Heart right ventricle (tissue), 16 donors: ENCODE data around the gene C5orf15. TPM values are rescaled to one million over a fixed set of nuclear protein-coding genes. Genes with fewer than 3 reads are reported as not detected.
A peak's percentile ranks its signal among the peaks of the same experiment; 100 is the strongest.

Experiments used
- ATAC-seq, 8 donors: fragments of 200-7000 bp; cut with Tn5 transposase; one replicate each; pipeline ENCODE4 v1.9.1; 2020; ENCODE audit warnings: mild to moderate bottlenecking in 8 of 8, moderate library complexity in 8 of 8, moderate number of reproducible peaks in 1 of 8
- DNase-seq, 2 donors: peaks; one replicate each; pipeline ENCODE4 v3.0.0-alpha.2; 2020
- H3K27ac ChIP-seq, 10 donors: fragments of 200-600 bp; sonication (generic) in 2 of 10; one replicate each; pipeline versions ENCODE4 v1.5.0 to v1.8.0; 2020 to 2022; ENCODE audit warnings: mild to moderate bottlenecking in 3 of 10
- H3K27me3 ChIP-seq, 7 donors: fragments of 200-600 bp; one replicate each; pipeline ENCODE4 v1.8.0; 2021 to 2022; ENCODE audit warnings: mild to moderate bottlenecking in 2 of 7
- H3K36me3 ChIP-seq, 9 donors: fragments of 200-600 bp; sonication (generic) in 1 of 9; one replicate each; pipeline versions ENCODE4 v1.5.0 to v1.8.0; 2020 to 2022; ENCODE audit warnings: mild to moderate bottlenecking in 2 of 9
- H3K4me1 ChIP-seq, 9 donors: fragments of 200-600 bp; sonication (generic) in 1 of 9; one replicate each; pipeline versions ENCODE4 v1.5.0 to v1.8.0; 2020 to 2022; ENCODE audit warnings: mild to moderate bottlenecking in 4 of 9
- H3K4me3 ChIP-seq, 10 donors: fragments of 200-600 bp; sonication (generic) in 2 of 10; one replicate each; pipeline versions ENCODE4 v1.5.0 to v1.8.0; 2020 to 2022; ENCODE audit warnings: mild to moderate bottlenecking in 7 of 10, moderate library complexity in 2 of 10
- H3K9me3 ChIP-seq, 11 donors: fragments of 200-600 bp in 10 of 11; sonication (generic) in 2 of 11; one replicate each; pipeline versions ENCODE4 v1.5.0 to v1.8.0; 2013 to 2022; ENCODE audit warnings: mild to moderate bottlenecking in 2 of 11, control low read depth in 1 of 11, moderate library complexity in 1 of 11
- WGBS, 2 donors: extraction: QIAGEN DNeasy Blood & Tissue Kit; methylation state at CpG; one replicate each; pipeline ENCODE4 v1.1.7; 2013; ENCODE audit warnings: inconsistent platforms in 1 of 2; 5-methylcytosine and 5-hydroxymethylcytosine counted together
- intact Hi-C, 10 donors: fragments of 100-400 bp; cut with DNase I; formaldehyde crosslinking; loops; one replicate each; pipeline versions ENCODE4 v1.11.1 to v1.14.2; 2022
- polyA plus RNA-seq, 2 donors: library from polyadenylated mRNA; stranded (reverse); fragments of 200-250 nt; gene quantifications; one replicate each; pipeline ENCODE4 v1.2.3, GENCODE V29; 2013
- total RNA-seq, 10 donors: library from RNA; stranded (reverse); fragmentation: NEBNext Ultra II Directional in 3 of 10; extraction: Animal tissue kit (Norgen Biotek cat#: 25700) in 3 of 10; gene quantifications; one replicate each; pipeline versions ENCODE4 v1.2.1 to v1.2.4, GENCODE V29; 2021 to 2023
- TF ChIP-seq, protein P1 (sequence below), 9 donors: fragments of 200-600 bp; sonication (generic) in 2 of 9; IDR thresholded peaks; one replicate each; pipeline versions ENCODE4 v1.5.0 to v1.8.0; 2021 to 2022; ENCODE audit warnings: antibody characterized with exemption in 9 of 9, mild to moderate bottlenecking in 5 of 9, moderate library complexity in 1 of 9
- donor health status: Arrhythmogenic right ventricular cardiomyopathy.
- donor health status: ischemic (EF 13 %, LVEDD 7.1; RV severe dilation, severe dysfunction).
- donor health status: healthy with polysubstance abuse.
- donor health status: DM: no; HTN: yes; CAD: no.
- donor health status: DM: no; HTN: no; CAD: no.
- donor health status: ischemic (EF 25% LVEDD 6.9; RV normal size, moderate dysfunction).
- donor health status: ischemic (EF 25% LVEDD 5.7; RV mildly dilated, moderate dysfunction).
- donor health status: healthy.
- donor health status: DM: yes; HTN: yes; CAD: no.
- donor health status: Ischemic cardiomyopathy.
- donor health status: ischemic (EF 35%, LVEDD 5.7; RV mildly dilated, moderate dysfunction).
- donor health status: nonischemic (EF 11% LVEDD 7.7; RV severe dilation, severe dysfunction).
- donor health status: DM: yes; HTN: yes; CAD: no.
- donor health status: PGD.
- donor health status: ischemic (EF 29% LVEDD 5.4; RV normal size, mild dysfunction).
- donor health status: nonischemic (EF 23%, LVEDD 6.1; RV moderate dilation, normal function).

The C5orf15 gene
- total and polyA plus RNA-seq, 12 donors = 22.2 to 55.3 (median 33.9) TPM

DNA sequence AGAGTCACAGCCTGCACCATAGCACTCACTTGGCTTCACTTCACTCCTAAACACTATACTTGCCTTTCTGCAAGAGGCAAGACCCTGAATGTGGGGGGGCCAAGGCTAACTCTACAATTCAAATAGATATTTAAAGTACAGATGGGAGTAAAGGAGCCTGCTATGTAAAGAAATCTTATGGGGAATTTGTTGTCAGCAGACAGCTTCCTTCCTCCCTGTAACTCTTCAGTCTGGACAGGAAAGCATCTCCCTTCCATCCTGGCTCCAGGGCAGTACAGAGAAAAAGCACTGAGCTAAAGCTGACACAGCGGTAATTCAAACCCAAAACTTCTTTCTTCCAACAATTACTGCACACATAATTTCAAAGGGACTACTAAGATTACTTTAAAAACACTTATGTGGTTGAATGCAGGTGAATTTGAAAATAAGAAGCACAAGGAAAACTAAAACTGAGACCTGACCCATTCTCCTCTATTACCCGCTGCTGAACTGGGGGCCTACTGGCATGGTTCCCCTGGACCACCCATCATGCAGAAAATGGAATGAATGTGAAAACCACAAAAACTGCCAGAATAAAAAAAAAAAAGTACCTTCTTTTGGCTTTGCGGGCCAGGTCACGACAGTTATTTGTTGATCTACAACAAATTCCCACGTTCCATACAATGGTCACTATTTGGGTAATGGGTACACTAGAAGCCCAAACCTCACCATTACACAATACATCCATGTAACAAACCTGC lies 22.9 kb upstream of the C5orf15 start:
- H3K36me3 ChIP-seq = peaks cover 0 to 65% (median 44%) of the 10 kb centered on the region in 9 donors

DNA sequence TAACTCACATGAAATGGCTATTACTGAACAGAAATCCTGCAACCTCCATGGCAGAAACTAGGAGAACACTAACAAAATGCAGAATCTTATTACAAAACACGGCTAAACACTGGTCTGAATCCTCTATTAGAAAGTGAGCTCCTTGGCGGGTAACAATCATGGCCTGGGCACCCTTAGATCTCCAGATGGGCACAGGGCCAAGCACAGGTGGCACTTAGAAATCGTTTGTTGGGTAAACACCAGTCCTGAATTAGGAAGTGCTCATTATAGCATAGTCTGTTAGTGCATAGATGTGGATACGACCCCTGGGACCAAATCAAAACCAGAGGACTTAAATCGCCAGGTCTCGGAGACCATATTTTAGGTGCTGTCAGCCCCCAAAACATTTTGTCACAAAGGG lies 22.0 kb upstream of the C5orf15 start:
- TF ChIP-seq, protein P1, sequence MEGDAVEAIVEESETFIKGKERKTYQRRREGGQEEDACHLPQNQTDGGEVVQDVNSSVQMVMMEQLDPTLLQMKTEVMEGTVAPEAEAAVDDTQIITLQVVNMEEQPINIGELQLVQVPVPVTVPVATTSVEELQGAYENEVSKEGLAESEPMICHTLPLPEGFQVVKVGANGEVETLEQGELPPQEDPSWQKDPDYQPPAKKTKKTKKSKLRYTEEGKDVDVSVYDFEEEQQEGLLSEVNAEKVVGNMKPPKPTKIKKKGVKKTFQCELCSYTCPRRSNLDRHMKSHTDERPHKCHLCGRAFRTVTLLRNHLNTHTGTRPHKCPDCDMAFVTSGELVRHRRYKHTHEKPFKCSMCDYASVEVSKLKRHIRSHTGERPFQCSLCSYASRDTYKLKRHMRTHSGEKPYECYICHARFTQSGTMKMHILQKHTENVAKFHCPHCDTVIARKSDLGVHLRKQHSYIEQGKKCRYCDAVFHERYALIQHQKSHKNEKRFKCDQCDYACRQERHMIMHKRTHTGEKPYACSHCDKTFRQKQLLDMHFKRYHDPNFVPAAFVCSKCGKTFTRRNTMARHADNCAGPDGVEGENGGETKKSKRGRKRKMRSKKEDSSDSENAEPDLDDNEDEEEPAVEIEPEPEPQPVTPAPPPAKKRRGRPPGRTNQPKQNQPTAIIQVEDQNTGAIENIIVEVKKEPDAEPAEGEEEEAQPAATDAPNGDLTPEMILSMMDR (IDR thresholded peaks at IDR 0.05) = no peak
- ATAC-seq (no peak), DNase-seq (no peak)
- H3K4me3 ChIP-seq = no peak overlapping the region
- no peaks in the 10 kb centered on the region for H3K27me3 ChIP-seq
- peak overlapping the region in 2 of 10 donors; percentile 7 to 33 for H3K27ac ChIP-seq
- peaks cover 0 to 75% (median 49%) of the 10 kb centered on the region in 9 donors for H3K36me3 ChIP-seq
- intact Hi-C loops = no loop called here
- no peaks in the 10 kb centered on the region for H3K9me3 ChIP-seq
- WGBS, 2 donors = 78 to 79% methylated on average over 6 of the region's 6 CpGs
- peaks cover 2 to 61% (median 49%) of the 10 kb centered on the region in 9 donors for H3K4me1 ChIP-seq

More for the DNA sequence above, 22.9 kb upstream of the C5orf15 start:
- Histone ChIP-seq H3K4me3 (no peak overlapping the region), H3K27ac (peak overlapping the region in 3 of 10 donors; percentile 81 to 85 (median 82)), H3K27me3 (no peaks in the 10 kb centered on the region), H3K4me1 (peaks cover 11 to 63% (median 52%) of the 10 kb centered on the region in 9 donors), H3K9me3 (no peaks in the 10 kb centered on the region)
- intact Hi-C loops = no loop called here
- 93 to 96% methylated on average over 5 of the region's 5 CpGs for WGBS, 2 donors
- TF ChIP-seq, protein P1 (IDR thresholded peaks at IDR 0.05) = no peak
- ATAC-seq = no peak
- no peak for DNase-seq

DNA sequence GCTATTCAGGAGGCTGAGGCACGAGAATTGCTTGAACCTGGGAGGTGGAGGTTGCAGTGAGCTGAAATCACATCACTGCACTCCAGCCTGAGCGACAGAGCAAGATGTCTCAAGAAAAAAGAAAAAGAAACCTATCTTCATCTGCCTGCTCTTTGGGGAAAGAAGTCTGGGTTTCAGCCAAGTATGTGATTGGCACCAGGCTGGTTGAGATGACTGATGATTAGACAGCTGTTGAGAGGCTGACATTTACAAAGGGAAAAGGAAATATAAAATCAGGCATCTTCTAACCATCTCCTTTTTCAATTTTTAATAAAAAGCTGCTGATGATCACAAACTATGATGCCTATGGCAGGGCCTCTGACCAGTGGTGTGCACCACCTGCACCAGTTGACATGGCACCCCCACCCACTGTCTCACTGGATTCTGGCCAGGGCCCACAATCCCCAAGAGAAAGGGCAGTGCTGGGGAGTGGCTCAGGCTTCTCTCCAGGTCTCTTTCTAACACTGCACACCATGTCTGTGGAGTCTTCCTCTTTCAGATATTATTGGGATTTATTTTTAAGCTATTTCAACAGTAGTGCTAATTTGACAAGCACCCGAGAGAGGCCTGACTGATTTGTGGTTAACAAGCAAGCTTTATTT lies 17.2 kb upstream of the C5orf15 start:
- peaks cover 0 to 25% (median 11%) of the 10 kb centered on the region in 9 donors for H3K4me1 ChIP-seq
- H3K27me3 ChIP-seq = no peaks in the 10 kb centered on the region
- no peaks in the 10 kb centered on the region for H3K9me3 ChIP-seq
- no peak overlapping the region for H3K4me3 ChIP-seq
- intact Hi-C loops = no loop called here
- H3K27ac ChIP-seq = peak overlapping the region in 1 of 10 donors; percentile 6
- DNase-seq = no peak
- H3K36me3 ChIP-seq = peaks cover 0 to 100% (median 55%) of the 10 kb centered on the region in 9 donors
- TF ChIP-seq, protein P1 (IDR thresholded peaks at IDR 0.05) = no peak
- ATAC-seq = peak in 3 of 8 donors; percentile 41 to 59 (median 43)
- WGBS, 2 donors = 75 to 81% methylated on average over 3 of the region's 3 CpGs

DNA sequence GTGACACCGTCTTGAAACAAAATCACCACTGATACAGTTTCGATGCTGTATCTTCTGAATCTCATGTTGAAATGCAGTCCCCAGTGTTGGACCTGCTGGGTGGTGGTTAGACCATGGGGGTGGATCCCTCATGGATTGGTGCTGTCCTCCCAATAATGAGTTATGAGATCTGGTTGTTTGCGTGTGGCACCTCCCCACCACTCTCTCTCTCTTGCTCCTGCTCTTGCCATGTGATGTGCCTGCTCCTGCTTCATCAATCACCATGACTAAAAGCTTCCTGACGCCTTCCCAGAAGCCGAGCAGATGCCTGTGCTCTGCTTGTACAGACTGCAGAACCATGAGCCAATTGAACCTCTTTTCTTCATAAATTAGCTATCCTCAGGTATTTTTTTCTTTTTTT lies 15.2 kb upstream of the C5orf15 start:
- ATAC-seq = no peak
- intact Hi-C loops = no loop called here
- 84 to 90% methylated on average over 5 of the region's 5 CpGs for WGBS, 2 donors

More for the DNA sequence above, 15.2 kb upstream of the C5orf15 start:
- DNase-seq = no peak
- H3K4me1 ChIP-seq = peaks cover 2 to 45% (median 21%) of the 10 kb centered on the region in 9 donors
- H3K36me3 ChIP-seq = peaks cover 0 to 97% (median 40%) of the 10 kb centered on the region in 9 donors
- no peaks in the 10 kb centered on the region for H3K9me3 ChIP-seq
- H3K27ac ChIP-seq = no peak overlapping the region
- TF ChIP-seq, protein P1 (IDR thresholded peaks at IDR 0.05) = no peak
- H3K27me3 ChIP-seq = no peaks in the 10 kb centered on the region
- no peak overlapping the region for H3K4me3 ChIP-seq
